Neural progenitor cell (in vitro differentiated cells): ENCODE results near the gene SMARCAL1. TPM values are rescaled to one million over a fixed set of nuclear protein-coding genes. Genes with fewer than 3 reads are reported as not detected.

ENCODE experiments used
- DNase-seq: peaks from one replicate; pipeline ENCODE4 v3.0.0-alpha.2; 2016; ENCODE audit warnings: low spot score
- H2AFZ ChIP-seq: fragments of 200-600 bp; sonication (generic); replicated peaks from 2 replicates; pipeline ENCODE4 v1.6.1; 2016; ENCODE audit warnings: antibody characterized with exemption
- H3F3A ChIP-seq: fragments of 200-600 bp; sonication (generic); 2 replicates; pipeline ENCODE4 v1.6.1; 2016; ENCODE audit warnings: antibody characterized with exemption, low read depth
- H3K27ac ChIP-seq: fragments of 200-600 bp; sonication (generic); 2 replicates; pipeline ENCODE4 v1.5.1; 2016; ENCODE audit warnings: mild to moderate bottlenecking
- H3K27me3 ChIP-seq: fragments of 200-600 bp; sonication (generic); 2 replicates; pipeline ENCODE4 v1.6.1; 2016; ENCODE audit warnings: mild to moderate bottlenecking, moderate library complexity
- H3K36me3 ChIP-seq: fragments of 200-600 bp; sonication (generic); 2 replicates; pipeline ENCODE4 v1.5.1; 2016
- H3K4me1 ChIP-seq: fragments of 200-600 bp; sonication (generic); 2 replicates; pipeline ENCODE4 v1.6.1; 2016; ENCODE audit warnings: mixed run types
- H3K4me2 ChIP-seq: fragments of 200-600 bp; sonication (generic); 2 replicates; pipeline ENCODE4 v1.6.1; 2016
- H3K4me3 ChIP-seq: fragments of 200-600 bp; sonication (generic); 2 replicates; pipeline ENCODE4 v1.5.1; 2016
- H3K79me2 ChIP-seq: fragments of 200-600 bp; sonication (generic); 2 replicates; pipeline ENCODE4 v1.6.1; 2016; ENCODE audit warnings: low read depth
- H3K9ac ChIP-seq: fragments of 200-600 bp; sonication (generic); 2 replicates; pipeline ENCODE4 v1.6.1; 2016
- H3K9me3 ChIP-seq: fragments of 200-600 bp; sonication (generic); 2 replicates; pipeline ENCODE4 v1.5.1; 2016; ENCODE audit warnings: low read depth
- H4K20me1 ChIP-seq: fragments of 200-600 bp; sonication (generic); 2 replicates; pipeline ENCODE4 v1.6.1; 2016; ENCODE audit warnings: low read depth
- H3K27ac Mint-ChIP-seq: 3 replicates; pipeline ENCODE4 v1.8.0; 2021; ENCODE audit warnings: mixed read lengths
- H3K27me3 Mint-ChIP-seq: 2 replicates; pipeline ENCODE4 v1.8.0; 2022; ENCODE audit warnings: low read depth, mild to moderate bottlenecking, inconsistent platforms, moderate library complexity, mixed read lengths; ENCODE audit not compliant: insufficient read depth
- H3K36me3 Mint-ChIP-seq: 3 replicates; pipeline ENCODE4 v1.8.0; 2021; ENCODE audit warnings: mixed read lengths
- H3K4me1 Mint-ChIP-seq: 3 replicates; pipeline ENCODE4 v1.8.0; 2021; ENCODE audit warnings: mixed read lengths
- H3K4me3 Mint-ChIP-seq: 3 replicates; pipeline ENCODE4 v1.8.0; 2021; ENCODE audit warnings: mild to moderate bottlenecking, moderate library complexity, mixed read lengths
- H3K9me3 Mint-ChIP-seq: 3 replicates; pipeline ENCODE4 v1.8.0; 2020; ENCODE audit warnings: mixed read lengths
- EZH2 ChIP-seq: fragments of 200-600 bp; sonication (generic); IDR thresholded peaks from 2 replicates; pipeline ENCODE4 v1.6.1; 2017; ENCODE audit warnings: antibody characterized with exemption, mild to moderate bottlenecking, moderate library complexity
- EZH2phosphoT487 ChIP-seq: fragments of 200-600 bp; sonication (generic); IDR thresholded peaks from 2 replicates; pipeline ENCODE4 v1.6.1; 2017; ENCODE audit warnings: antibody characterized with exemption
- total RNA-seq: library from RNA; depleted of rRNA; stranded (reverse); fragments of >200 nt; gene quantifications from 2 replicates; pipeline ENCODE4 v1.2.3, GENCODE V29; 2015; ENCODE audit warnings: low replicate concordance
- TF ChIP-seq, protein P1 (sequence below): fragments of 200-600 bp; sonication (generic); IDR thresholded peaks from 2 replicates; pipeline ENCODE4 v1.5.1; 2017; ENCODE audit warnings: antibody characterized with exemption, mild to moderate bottlenecking

SMARCAL1 gene
- total RNA-seq, 1 donor from 2014 or later: 21.9 TPM

DNA sequence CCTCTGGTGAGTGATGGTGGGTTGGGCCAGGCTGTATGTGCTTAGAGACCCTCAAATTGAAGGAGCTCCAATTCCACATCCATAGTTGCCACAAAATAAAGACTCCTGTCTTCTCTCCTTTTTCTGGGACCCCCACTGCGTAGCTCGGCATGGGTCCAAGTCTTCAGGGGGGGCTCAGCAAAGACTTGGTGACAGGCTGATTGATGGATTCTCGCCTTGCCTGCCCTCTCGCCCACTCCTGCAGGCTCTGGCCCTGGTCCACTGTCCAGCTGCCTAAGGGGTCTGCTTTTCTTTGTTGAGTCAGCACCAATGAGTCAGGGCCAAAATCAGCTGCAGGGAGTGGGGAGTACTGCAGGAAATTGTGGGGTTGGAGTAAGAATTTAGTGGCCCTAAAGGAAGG, 107.8 kb downstream of the SMARCAL1 start:
- no peaks in the 10 kb centered on the region for H3K27me3 Mint-ChIP-seq
- H3K27me3 ChIP-seq: no peaks in the 10 kb centered on the region
- TF ChIP-seq EZH2phosphoT487 (no peak), EZH2 (no peak)
- TF ChIP-seq, protein P1, sequence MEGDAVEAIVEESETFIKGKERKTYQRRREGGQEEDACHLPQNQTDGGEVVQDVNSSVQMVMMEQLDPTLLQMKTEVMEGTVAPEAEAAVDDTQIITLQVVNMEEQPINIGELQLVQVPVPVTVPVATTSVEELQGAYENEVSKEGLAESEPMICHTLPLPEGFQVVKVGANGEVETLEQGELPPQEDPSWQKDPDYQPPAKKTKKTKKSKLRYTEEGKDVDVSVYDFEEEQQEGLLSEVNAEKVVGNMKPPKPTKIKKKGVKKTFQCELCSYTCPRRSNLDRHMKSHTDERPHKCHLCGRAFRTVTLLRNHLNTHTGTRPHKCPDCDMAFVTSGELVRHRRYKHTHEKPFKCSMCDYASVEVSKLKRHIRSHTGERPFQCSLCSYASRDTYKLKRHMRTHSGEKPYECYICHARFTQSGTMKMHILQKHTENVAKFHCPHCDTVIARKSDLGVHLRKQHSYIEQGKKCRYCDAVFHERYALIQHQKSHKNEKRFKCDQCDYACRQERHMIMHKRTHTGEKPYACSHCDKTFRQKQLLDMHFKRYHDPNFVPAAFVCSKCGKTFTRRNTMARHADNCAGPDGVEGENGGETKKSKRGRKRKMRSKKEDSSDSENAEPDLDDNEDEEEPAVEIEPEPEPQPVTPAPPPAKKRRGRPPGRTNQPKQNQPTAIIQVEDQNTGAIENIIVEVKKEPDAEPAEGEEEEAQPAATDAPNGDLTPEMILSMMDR: no peak
- H3K9me3 ChIP-seq: no peaks in the 10 kb centered on the region
- peaks cover 20% of the 10 kb centered on the region for H3F3A ChIP-seq
- no peak overlapping the region for H3K4me3 ChIP-seq
- H3K36me3 Mint-ChIP-seq: peaks cover 6% of the 10 kb centered on the region
- no peaks in the 10 kb centered on the region for H3K79me2 ChIP-seq
- no peak for DNase-seq
- H3K27ac ChIP-seq: no peak overlapping the region
- H3K36me3 ChIP-seq: no peaks in the 10 kb centered on the region
- no peak overlapping the region for H3K4me2 ChIP-seq
- peaks cover 25% of the 10 kb centered on the region for H3K4me1 Mint-ChIP-seq
- peaks cover 29% of the 10 kb centered on the region for H4K20me1 ChIP-seq
- H3K4me1 ChIP-seq: peaks cover 7% of the 10 kb centered on the region
- peaks cover 2% of the 10 kb centered on the region for H3K9me3 Mint-ChIP-seq
- no peak overlapping the region for H3K4me3 Mint-ChIP-seq
- no peak overlapping the region for H3K27ac Mint-ChIP-seq
- H3K9ac ChIP-seq: no peak overlapping the region
- H2AFZ ChIP-seq: no peak overlapping the region

DNA sequence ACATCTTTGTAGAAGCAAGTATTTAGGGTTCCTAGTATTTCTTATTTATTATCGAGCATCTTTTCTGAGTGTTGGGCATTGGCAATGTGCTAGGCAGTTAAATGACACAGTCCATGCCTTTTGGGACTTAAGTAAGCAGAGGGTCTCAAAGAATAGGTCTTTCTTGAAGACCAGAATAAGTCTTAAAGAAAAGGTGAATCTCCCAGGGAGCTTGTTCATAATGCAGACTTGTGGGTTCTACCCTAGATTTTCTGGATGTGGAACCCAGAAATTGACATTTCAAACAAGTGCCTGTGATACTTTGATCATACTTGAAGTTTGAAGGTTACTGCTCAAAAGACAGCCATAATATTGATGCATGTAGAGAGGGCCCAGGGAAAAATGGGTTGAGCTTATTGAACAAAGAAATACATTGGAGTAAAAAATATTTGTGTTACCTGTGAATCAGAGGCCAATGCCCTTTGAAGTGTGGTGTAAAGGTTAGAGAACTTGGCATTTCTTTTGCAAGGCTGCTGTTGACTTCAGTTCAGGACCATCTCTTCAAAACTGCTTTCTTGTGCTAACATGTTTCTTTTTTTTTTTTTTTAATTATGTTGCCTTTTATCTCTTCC, 110.7 kb downstream of the SMARCAL1 start:
- Mint-ChIP-seq H3K4me1 (peaks cover 33% of the 10 kb centered on the region), H3K27me3 (peaks cover 2% of the 10 kb centered on the region), H3K27ac (no peak overlapping the region), H3K4me3 (no peak overlapping the region), H3K9me3 (peaks cover 2% of the 10 kb centered on the region), H3K36me3 (peaks cover 6% of the 10 kb centered on the region)
- Histone ChIP-seq H3K27ac (no peak overlapping the region), H3K4me3 (no peak overlapping the region), H3F3A (peaks cover 2% of the 10 kb centered on the region), H4K20me1 (peaks cover 12% of the 10 kb centered on the region), H3K27me3 (no peaks in the 10 kb centered on the region), H3K4me1 (no peaks in the 10 kb centered on the region), H3K9ac (no peak overlapping the region), H3K79me2 (no peaks in the 10 kb centered on the region), H3K9me3 (no peaks in the 10 kb centered on the region), H3K36me3 (no peaks in the 10 kb centered on the region), H2AFZ (no peak overlapping the region), H3K4me2 (no peak overlapping the region)
- TF ChIP-seq EZH2phosphoT487 (no peak), EZH2 (no peak)
- TF ChIP-seq, protein P1: no peak
- DNase-seq: no peak

DNA sequence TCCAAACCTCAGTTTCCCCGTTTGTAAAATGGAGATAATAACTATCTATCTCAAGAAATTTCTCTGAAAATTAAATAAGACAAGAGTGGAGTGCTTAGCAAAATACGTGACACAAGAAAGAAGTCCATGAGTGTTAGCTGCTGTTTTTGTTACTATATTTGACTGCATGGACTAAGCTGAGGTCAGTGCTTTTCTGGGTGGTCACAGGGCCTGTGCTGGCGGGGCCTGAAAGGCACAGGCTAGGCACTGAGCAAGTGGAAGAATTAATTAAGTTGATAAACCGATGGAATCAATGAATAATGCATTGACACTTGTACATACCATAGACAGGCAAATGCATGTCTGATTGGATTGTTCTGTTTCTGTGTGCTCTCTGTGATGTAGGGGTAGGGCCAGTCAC, 113.7 kb downstream of the SMARCAL1 start:
- no peaks in the 10 kb centered on the region for H4K20me1 ChIP-seq
- H3K4me1 ChIP-seq: no peaks in the 10 kb centered on the region
- no peaks in the 10 kb centered on the region for H3K27me3 ChIP-seq
- no peak overlapping the region for H3K27ac ChIP-seq
- no peak for DNase-seq
- H3K27ac Mint-ChIP-seq: no peak overlapping the region
- peaks cover 6% of the 10 kb centered on the region for H3K36me3 Mint-ChIP-seq
- H3K9me3 Mint-ChIP-seq: peaks cover 2% of the 10 kb centered on the region
- no peak overlapping the region for H3K4me3 ChIP-seq
- no peak overlapping the region for H3K9ac ChIP-seq
- H3K4me1 Mint-ChIP-seq: peaks cover 20% of the 10 kb centered on the region
- no peaks in the 10 kb centered on the region for H3K36me3 ChIP-seq
- TF ChIP-seq EZH2: no peak
- no peak for TF ChIP-seq EZH2phosphoT487
- no peak overlapping the region for H2AFZ ChIP-seq
- peaks cover 2% of the 10 kb centered on the region for H3K27me3 Mint-ChIP-seq
- no peak overlapping the region for H3K4me2 ChIP-seq
- no peaks in the 10 kb centered on the region for H3F3A ChIP-seq
- H3K4me3 Mint-ChIP-seq: no peak overlapping the region
- no peaks in the 10 kb centered on the region for H3K79me2 ChIP-seq
- H3K9me3 ChIP-seq: no peaks in the 10 kb centered on the region

DNA sequence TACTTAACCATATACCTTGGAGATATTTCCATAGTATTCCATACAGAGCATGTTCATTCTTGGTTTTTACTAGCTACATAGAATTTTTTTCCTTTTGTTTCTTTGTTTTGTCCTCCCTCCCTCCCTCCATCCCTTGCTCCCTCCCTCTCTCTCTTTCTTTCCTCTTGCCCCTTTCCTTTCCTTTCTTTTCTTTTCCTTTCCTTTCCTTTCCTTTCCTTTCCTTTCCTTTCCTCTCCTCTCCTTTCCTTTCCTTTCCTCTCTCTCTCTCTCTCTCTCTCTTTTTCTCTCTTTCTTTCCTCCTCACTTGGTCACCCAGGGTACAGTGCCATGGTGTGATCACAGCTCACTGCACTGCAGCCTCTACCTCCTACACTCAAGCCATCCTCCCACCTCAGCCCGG, 114.7 kb downstream of the SMARCAL1 start:
- Histone ChIP-seq H4K20me1 (no peaks in the 10 kb centered on the region), H3K9ac (no peak overlapping the region), H3F3A (no peaks in the 10 kb centered on the region), H2AFZ (no peak overlapping the region), H3K27me3 (no peaks in the 10 kb centered on the region), H3K9me3 (no peaks in the 10 kb centered on the region), H3K36me3 (no peaks in the 10 kb centered on the region), H3K79me2 (no peaks in the 10 kb centered on the region), H3K4me2 (no peak overlapping the region), H3K4me1 (peaks cover under 1% of the 10 kb centered on the region), H3K27ac (no peak overlapping the region), H3K4me3 (no peak overlapping the region)
- H3K4me1 Mint-ChIP-seq: peaks cover 20% of the 10 kb centered on the region
- peaks cover 2% of the 10 kb centered on the region for H3K9me3 Mint-ChIP-seq
- no peak for DNase-seq
- H3K27ac Mint-ChIP-seq: no peak overlapping the region
- TF ChIP-seq EZH2phosphoT487 (no peak), EZH2 (no peak)
- TF ChIP-seq, protein P1: no peak
- H3K27me3 Mint-ChIP-seq: peaks cover 2% of the 10 kb centered on the region
- peaks cover 6% of the 10 kb centered on the region for H3K36me3 Mint-ChIP-seq
- no peak overlapping the region for H3K4me3 Mint-ChIP-seq
